K562 (cell line): ENCODE data around the gene CDK5RAP3. TPM values are rescaled to one million over a fixed set of nuclear protein-coding genes. Genes with fewer than 3 reads are reported as not detected.
A peak's percentile ranks its signal among the peaks of the same experiment; 100 is the strongest.

Experiments used
- ATAC-seq: fragments of 200-7000 bp; cut with Tn5 transposase; 3 replicates; pipeline ENCODE4 v1.9.1; 2020; ENCODE audit warnings: moderate library complexity
- BruUV-seq: library from RNA; stranded (reverse); fragments of 400-500 nt; replicated peaks from 2 replicates; lab custom pipeline; 2021; lab: Mats Ljungman, UMichigan
- CTCF ChIA-PET: fragments of 300-600 bp; formaldehyde crosslinking; extraction: SDS; loops from one replicate; lab custom pipeline; 2021; ENCODE audit warnings: low intra/inter-chr PET ratio; lab: Yijun Ruan, JAX
- POLR2A ChIA-PET: fragments of 300-600, 350-650 bp; sonication (Branson Sonifier 250); formaldehyde crosslinking; extraction: SDS; loops from one replicate; lab custom pipeline; 2021; ENCODE audit warnings: antibody characterized with exemption, inconsistent platforms; lab: Yijun Ruan, JAX
- DNase-seq, 4 experiments: peaks; one replicate each; pipeline versions ENCODE4 v3.0.0 to v3.0.0-alpha.2; 2011 to 2018; ENCODE audit warnings: low spot score in 3 of 4, mixed read lengths in 3 of 4; ENCODE audit errors: extremely low read depth in 1 of 4
- FAIRE-seq: peaks from 2 replicates; lab custom pipeline; 2011; peaks lifted over from hg19 to GRCh38; lab: Jason Lieb, UNC
- H2AFZ ChIP-seq: 2 replicates; pipeline ENCODE4 v1.6.0; 2011; ENCODE audit warnings: low read depth, low read length, control low read depth, inconsistent platforms
- H3K27ac ChIP-seq: fragments of 200-600 bp; 3 replicates; pipeline ENCODE4 v1.8.0; 2011; ENCODE audit warnings: low read depth, mild to moderate bottlenecking, control low read depth, inconsistent platforms, low read length, moderate library complexity, mixed read lengths; ENCODE audit errors: extremely low read depth
- H3K27me3 ChIP-seq, 2 experiments: fragments of 300-600 bp in 1 of 2; 2 replicates in 1 of 2; 3 replicates in 1 of 2; pipeline versions ENCODE4 v1.6.0 to v1.8.0; 2011; ENCODE audit warnings: inconsistent platforms in 2 of 2, low read length in 2 of 2, mild to moderate bottlenecking in 1 of 2, mixed read lengths in 1 of 2, moderate library complexity in 1 of 2; ENCODE audit not compliant: control insufficient read depth in 2 of 2, insufficient read depth in 2 of 2
- H3K36me3 ChIP-seq: fragments of 300-600 bp; 3 replicates; pipeline ENCODE4 v1.8.0; 2011; ENCODE audit warnings: mild to moderate bottlenecking, low read length, inconsistent platforms; ENCODE audit not compliant: control insufficient read depth, insufficient read depth
- H3K4me1 ChIP-seq, 2 experiments: fragments of 200-600 bp in 1 of 2; replicated peaks in 1 of 2; 2 replicates in 1 of 2; 3 replicates in 1 of 2; pipeline versions ENCODE4 v1.5.1 to v1.8.0; 2011; ENCODE audit warnings: inconsistent platforms in 2 of 2, low read length in 2 of 2, mild to moderate bottlenecking in 1 of 2, mixed read lengths in 1 of 2, moderate library complexity in 1 of 2; ENCODE audit not compliant: control insufficient read depth in 2 of 2, insufficient read depth in 2 of 2
- H3K4me2 ChIP-seq: 2 replicates; pipeline ENCODE4 v1.6.1; 2011; ENCODE audit warnings: low read length, control low read depth, inconsistent platforms, mixed read lengths; ENCODE audit not compliant: insufficient read depth
- H3K4me3 ChIP-seq: fragments of 200-600 bp; sonication (generic), shearing (Covaris generic); 2 replicates; pipeline ENCODE4 v1.5.1; 2016; ENCODE audit warnings: control low read depth, inconsistent platforms
- H3K79me2 ChIP-seq: fragments of 200-600 bp; 3 replicates; pipeline ENCODE4 v1.8.0; 2011; ENCODE audit warnings: low read length, inconsistent platforms; ENCODE audit not compliant: control insufficient read depth, insufficient read depth
- H3K9ac ChIP-seq, 2 experiments: 2 replicates each; pipeline versions ENCODE4 v1.6.0 to v1.6.1; 2011; ENCODE audit warnings: low read depth in 2 of 2, low read length in 2 of 2, control low read depth in 1 of 2, inconsistent platforms in 1 of 2, mild to moderate bottlenecking in 1 of 2, mixed read lengths in 1 of 2; ENCODE audit not compliant: insufficient read depth in 1 of 2
- H3K9me1 ChIP-seq: one replicate; pipeline ENCODE4 v1.6.0; 2011; ENCODE audit warnings: inconsistent platforms, mild to moderate bottlenecking, low read length, moderate library complexity; ENCODE audit not compliant: control insufficient read depth, insufficient read depth
- H3K9me3 ChIP-seq: replicated peaks from 2 replicates; pipeline ENCODE4 v1.5.1; 2011; ENCODE audit warnings: low read depth, low read length, inconsistent platforms; ENCODE audit not compliant: control insufficient read depth, insufficient read depth
- H4K20me1 ChIP-seq: replicated peaks from 2 replicates; pipeline ENCODE4 v1.6.1; 2011; ENCODE audit warnings: low read length, inconsistent platforms, mixed read lengths; ENCODE audit not compliant: control insufficient read depth, insufficient read depth
- BDP1 ChIP-seq: IDR thresholded peaks from 3 replicates; pipeline ENCODE4 v1.6.1; 2011; ENCODE audit not compliant: insufficient read length, insufficient read depth
- GTF2F1 ChIP-seq: IDR thresholded peaks from 2 replicates; pipeline ENCODE4 v1.6.1; 2011; ENCODE audit warnings: low read depth, low read length, improper control_type of control experiment
- KDM5B ChIP-seq: fragments of 200-600 bp; sonication (generic); IDR thresholded peaks from 2 replicates; pipeline ENCODE4 v1.6.1; 2012; ENCODE audit warnings: low read depth, mild to moderate bottlenecking, moderate library complexity, low read length, control low read depth, inconsistent platforms; ENCODE audit not compliant: insufficient replicate concordance
- KLF16 ChIP-seq: IDR thresholded peaks from 2 replicates; pipeline ENCODE4 v1.6.1; 2016; ENCODE audit warnings: antibody characterized with exemption
- L3MBTL2 ChIP-seq: fragments of 450-650 bp; IDR thresholded peaks from 2 replicates; pipeline ENCODE4 v1.6.1; 2016; ENCODE audit warnings: mild to moderate bottlenecking, moderate library complexity
- LEF1 ChIP-seq: fragments of 450-650 bp; IDR thresholded peaks from 2 replicates; pipeline ENCODE4 v1.6.1; 2016; ENCODE audit warnings: mild to moderate bottlenecking
- MTF1 ChIP-seq: fragments of 250-450 bp; sonication (Bioruptor Pico); IDR thresholded peaks from 2 replicates; pipeline ENCODE4 v1.9.0; 2021; ENCODE audit warnings: moderate library complexity, mild to moderate bottlenecking, inconsistent platforms, borderline replicate concordance
- NCOA2 ChIP-seq, 2 experiments: fragments of 450-650 bp; IDR thresholded peaks; 2 replicates each; pipeline ENCODE4 v1.6.1; 2018; ENCODE audit warnings: mild to moderate bottlenecking in 2 of 2, moderate library complexity in 1 of 2; ENCODE audit not compliant: partially characterized antibody in 2 of 2
- NR4A1 ChIP-seq, 2 experiments: fragments of 250-450 bp in 1 of 2; fragments of 450-650 bp in 1 of 2; sonication (Bioruptor Pico) in 1 of 2; IDR thresholded peaks; 2 replicates each; pipeline versions ENCODE4 v1.4.0 to v1.6.1; 2016 to 2020; ENCODE audit warnings: mild to moderate bottlenecking in 2 of 2, missing compliant biosample characterization in 1 of 2, missing genetic modification characterization in 1 of 2, moderate library complexity in 1 of 2
- OTX1 ChIP-seq: fragments of 450-650 bp; formaldehyde crosslinking; IDR thresholded peaks from 2 replicates; pipeline ENCODE4 v1.4.0; 2022; ENCODE audit warnings: mild to moderate bottlenecking
- POU5F1 ChIP-seq: fragments of 150-350 bp; IDR thresholded peaks from 2 replicates; pipeline ENCODE4 v1.6.1; 2014; ENCODE audit warnings: borderline replicate concordance, low read length, low read depth, mild to moderate bottlenecking; ENCODE audit not compliant: partially characterized antibody
- SAFB ChIP-seq: fragments of 200-400 bp; formaldehyde crosslinking; IDR thresholded peaks from 2 replicates; pipeline ENCODE4 v1.6.1; 2017; ENCODE audit warnings: low read depth, low read length, borderline replicate concordance
- SMARCA4 ChIP-seq: fragments of 450-650 bp; IDR thresholded peaks from 2 replicates; pipeline ENCODE4 v1.6.1; 2016
- SMARCE1 ChIP-seq: fragments of 450-650 bp; IDR thresholded peaks from 2 replicates; pipeline ENCODE4 v1.7.1; 2016; ENCODE audit warnings: mild to moderate bottlenecking
- TGIF2 ChIP-seq: sonication (generic); formaldehyde crosslinking; IDR thresholded peaks from 2 replicates; pipeline ENCODE4 v1.8.1; 2022; ENCODE audit warnings: mild to moderate bottlenecking, missing genetic modification reagents, moderate library complexity
- ZEB2 ChIP-seq: fragments of 450-650 bp; IDR thresholded peaks from 2 replicates; pipeline ENCODE4 v1.6.1; 2016
- ZNF143 ChIP-seq: sonication (generic); formaldehyde crosslinking; IDR thresholded peaks from 2 replicates; pipeline ENCODE4 v1.9.0; 2022; ENCODE audit warnings: mild to moderate bottlenecking, missing genetic modification reagents
- ZNF561 ChIP-seq: fragments of 450-650 bp; formaldehyde crosslinking; conservative IDR thresholded peaks from 2 replicates; pipeline ENCODE4 v1.4.0; 2020; ENCODE audit warnings: mild to moderate bottlenecking, moderate library complexity
- WGBS: fragments of 100-300 bp; shearing (Covaris generic); methylation state at CpG from one replicate; pipeline ENCODE4 v1.1.6; 2016; ENCODE audit warnings: low coverage, mixed read lengths; ENCODE audit not compliant: insufficient coverage; ENCODE audit errors: missing lambda C conversion rate; 5-methylcytosine and 5-hydroxymethylcytosine counted together
- in situ Hi-C: fragments of 300-500 bp; cut with MboI; formaldehyde crosslinking; loops from 4 replicates; pipeline ENCODE4 v1.15.0; 2018; ENCODE audit warnings: inconsistent platforms, mixed read lengths
- intact Hi-C: fragments of 100-400 bp; cut with micrococcal nuclease; formaldehyde crosslinking; loops from 2 replicates; pipeline ENCODE4 v1.14.2; 2022
- polyA plus RNA-seq, 8 experiments: library from polyadenylated mRNA; depleted of rRNA in 4 of 8; stranded (reverse) in 5 of 8; unstranded in 3 of 8; fragments of >200 nt; fragmentation: Nextera tagmentation in 2 of 8; fragmentation: Illumina TruSeq in 1 of 8; extraction: Ambion mirVana in 2 of 8; extraction: Trizol in 1 of 8; gene quantifications; 2 replicates each; pipeline versions ENCODE4 v1.2.1 to v1.2.3, GENCODE V29; 2011 to 2014; ENCODE audit warnings: inconsistent platforms in 1 of 8, missing spikeins in 1 of 8
- total RNA-seq, 7 experiments: library from RNA; depleted of rRNA in 6 of 7; stranded (reverse); fragments of >200 nt in 6 of 7; fragmentation: Illumina TruSeq in 2 of 7; extraction: Trizol in 2 of 7; gene quantifications; 2 replicates each; pipeline versions ENCODE4 v1.2.1 to v1.2.3, GENCODE V29; 2011 to 2021; ENCODE audit warnings: low replicate concordance in 1 of 7
- TF ChIP-seq, protein P1 (sequence below): fragments of 250-450 bp; sonication (Bioruptor Pico); IDR thresholded peaks from 2 replicates; pipeline ENCODE4 v1.8.0; 2022; ENCODE audit warnings: inconsistent platforms, mild to moderate bottlenecking, moderate library complexity, borderline replicate concordance
- TF ChIP-seq, protein P2 (sequence below): fragments of 450-650 bp; formaldehyde crosslinking; IDR thresholded peaks from 2 replicates; pipeline ENCODE4 v1.4.0; 2022; ENCODE audit warnings: missing genetic modification characterization
- TF ChIP-seq, protein P3 (sequence below): sonication (generic); formaldehyde crosslinking; IDR thresholded peaks from 2 replicates; pipeline ENCODE4 v1.8.1; 2023; ENCODE audit warnings: mild to moderate bottlenecking, missing genetic modification reagents

CDK5RAP3 gene
- total and polyA plus RNA-seq, 9 of the 15 experiments (the other 6 are each of a cell fraction or from before 2014, with no cell fraction given), result 44.2 to 202 (median 91.5) TPM

DNA sequence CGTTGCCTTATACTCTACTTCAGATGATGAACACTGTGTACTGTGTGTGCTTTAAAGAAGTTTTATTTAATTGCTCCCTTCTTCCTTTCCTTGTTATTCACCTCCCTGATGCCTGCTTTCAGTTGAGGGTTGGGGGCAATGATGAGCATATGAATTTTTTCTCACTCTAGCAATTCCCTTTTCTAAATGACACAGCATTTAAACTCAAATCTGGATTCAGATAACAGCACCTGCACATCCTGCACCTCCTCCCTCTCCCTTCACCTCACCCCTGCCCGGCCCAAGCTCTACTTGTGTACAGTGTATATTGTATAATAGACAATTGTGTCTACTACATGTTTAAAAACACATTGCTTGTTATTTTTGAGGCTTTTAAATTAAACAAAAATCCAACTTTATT, 42.5 kb upstream of the CDK5RAP3 start:
- peaks cover 2% of the 10 kb centered on the region for H3K9me1 ChIP-seq
- H2AFZ ChIP-seq, result no peak overlapping the region
- no peaks in the 10 kb centered on the region for H3K9me3 ChIP-seq
- no peaks in the 10 kb centered on the region for H3K27me3 ChIP-seq
- H3K4me1 ChIP-seq, result peaks cover 19 to 36% of the 10 kb centered on the region in 2 experiments
- H3K36me3 ChIP-seq, result peaks cover 49% of the 10 kb centered on the region; the same call in 2 of the 3 replicates
- FAIRE-seq, result peak; percentile 65
- ATAC-seq, result peak; percentile 62
- H4K20me1 ChIP-seq, result no peaks in the 10 kb centered on the region
- in situ Hi-C loops, result no loop called here
- CTCF ChIA-PET, result no interaction called here
- H3K79me2 ChIP-seq, result no peaks in the 10 kb centered on the region
- H3K27ac ChIP-seq, result no peak overlapping the region
- peak in 1 of 4 experiments; percentile 44 for DNase-seq
- intact Hi-C loops, result no loop called here
- WGBS, result 22% methylated on average over 2 of the region's 2 CpGs
- no TSS peak for BruUV-seq
- H3K4me2 ChIP-seq, result no peak overlapping the region
- H3K9ac ChIP-seq, result no peak overlapping the region
- H3K4me3 ChIP-seq, result no peak overlapping the region
- POLR2A ChIA-PET, result interaction anchor here (3.3 kb wide), 1 partner anchor 10 kb away, joined by 18 read pairs; no protein-coding TSS in a partner anchor
- TF ChIP-seq ZEB2, result 0 out of 2 replicates have a peak, but pooled peaks have one; percentile 58
- TF ChIP-seq, protein P1, sequence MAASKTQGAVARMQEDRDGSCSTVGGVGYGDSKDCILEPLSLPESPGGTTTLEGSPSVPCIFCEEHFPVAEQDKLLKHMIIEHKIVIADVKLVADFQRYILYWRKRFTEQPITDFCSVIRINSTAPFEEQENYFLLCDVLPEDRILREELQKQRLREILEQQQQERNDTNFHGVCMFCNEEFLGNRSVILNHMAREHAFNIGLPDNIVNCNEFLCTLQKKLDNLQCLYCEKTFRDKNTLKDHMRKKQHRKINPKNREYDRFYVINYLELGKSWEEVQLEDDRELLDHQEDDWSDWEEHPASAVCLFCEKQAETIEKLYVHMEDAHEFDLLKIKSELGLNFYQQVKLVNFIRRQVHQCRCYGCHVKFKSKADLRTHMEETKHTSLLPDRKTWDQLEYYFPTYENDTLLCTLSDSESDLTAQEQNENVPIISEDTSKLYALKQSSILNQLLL (CRISPR knock-in tag), result no peak
- no peak for TF ChIP-seq NR4A1 (CRISPR knock-in tag; IDR thresholded peaks at IDR 0.05)
- TF ChIP-seq NR4A1 (tag; IDR thresholded peaks at IDR 0.05), result no peak
- no peak for TF ChIP-seq SAFB
- TF ChIP-seq, protein P2, sequence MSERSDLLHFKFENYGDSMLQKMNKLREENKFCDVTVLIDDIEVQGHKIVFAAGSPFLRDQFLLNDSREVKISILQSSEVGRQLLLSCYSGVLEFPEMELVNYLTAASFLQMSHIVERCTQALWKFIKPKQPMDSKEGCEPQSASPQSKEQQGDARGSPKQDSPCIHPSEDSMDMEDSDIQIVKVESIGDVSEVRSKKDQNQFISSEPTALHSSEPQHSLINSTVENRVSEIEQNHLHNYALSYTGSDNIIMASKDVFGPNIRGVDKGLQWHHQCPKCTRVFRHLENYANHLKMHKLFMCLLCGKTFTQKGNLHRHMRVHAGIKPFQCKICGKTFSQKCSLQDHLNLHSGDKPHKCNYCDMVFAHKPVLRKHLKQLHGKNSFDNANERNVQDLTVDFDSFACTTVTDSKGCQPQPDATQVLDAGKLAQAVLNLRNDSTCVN, result no peak
- no peak for TF ChIP-seq GTF2F1
- no peak for TF ChIP-seq ZNF561 (CRISPR knock-in tag)
- no peak for TF ChIP-seq MTF1 (CRISPR knock-in tag)
- no peak for TF ChIP-seq POU5F1
- no peak for TF ChIP-seq KLF16
- 0 out of 2 replicates have a peak, but pooled peaks have one; percentile 44 for TF ChIP-seq SMARCA4
- no peak for TF ChIP-seq BDP1
- no peak for TF ChIP-seq TGIF2 (CRISPR knock-in tag)
- TF ChIP-seq, protein P3, sequence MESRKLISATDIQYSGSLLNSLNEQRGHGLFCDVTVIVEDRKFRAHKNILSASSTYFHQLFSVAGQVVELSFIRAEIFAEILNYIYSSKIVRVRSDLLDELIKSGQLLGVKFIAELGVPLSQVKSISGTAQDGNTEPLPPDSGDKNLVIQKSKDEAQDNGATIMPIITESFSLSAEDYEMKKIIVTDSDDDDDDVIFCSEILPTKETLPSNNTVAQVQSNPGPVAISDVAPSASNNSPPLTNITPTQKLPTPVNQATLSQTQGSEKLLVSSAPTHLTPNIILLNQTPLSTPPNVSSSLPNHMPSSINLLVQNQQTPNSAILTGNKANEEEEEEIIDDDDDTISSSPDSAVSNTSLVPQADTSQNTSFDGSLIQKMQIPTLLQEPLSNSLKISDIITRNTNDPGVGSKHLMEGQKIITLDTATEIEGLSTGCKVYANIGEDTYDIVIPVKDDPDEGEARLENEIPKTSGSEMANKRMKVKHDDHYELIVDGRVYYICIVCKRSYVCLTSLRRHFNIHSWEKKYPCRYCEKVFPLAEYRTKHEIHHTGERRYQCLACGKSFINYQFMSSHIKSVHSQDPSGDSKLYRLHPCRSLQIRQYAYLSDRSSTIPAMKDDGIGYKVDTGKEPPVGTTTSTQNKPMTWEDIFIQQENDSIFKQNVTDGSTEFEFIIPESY (CRISPR knock-in tag), result no peak
- no peak for TF ChIP-seq L3MBTL2
- TF ChIP-seq OTX1, result no peak
- TF ChIP-seq KDM5B, result no peak
- TF ChIP-seq ZNF143 (CRISPR knock-in tag), result no peak
- TF ChIP-seq NCOA2 (IDR thresholded peaks at IDR 0.05; ENCODE audit: partially characterized antibody in 2 of 2), result no peak
- TF ChIP-seq SMARCE1, result peak; percentile 66; the same call in 1 of the 2 replicates
- TF ChIP-seq LEF1, result no peak
